Measurements from ENCODE around the gene PDE11A.

DNA sequence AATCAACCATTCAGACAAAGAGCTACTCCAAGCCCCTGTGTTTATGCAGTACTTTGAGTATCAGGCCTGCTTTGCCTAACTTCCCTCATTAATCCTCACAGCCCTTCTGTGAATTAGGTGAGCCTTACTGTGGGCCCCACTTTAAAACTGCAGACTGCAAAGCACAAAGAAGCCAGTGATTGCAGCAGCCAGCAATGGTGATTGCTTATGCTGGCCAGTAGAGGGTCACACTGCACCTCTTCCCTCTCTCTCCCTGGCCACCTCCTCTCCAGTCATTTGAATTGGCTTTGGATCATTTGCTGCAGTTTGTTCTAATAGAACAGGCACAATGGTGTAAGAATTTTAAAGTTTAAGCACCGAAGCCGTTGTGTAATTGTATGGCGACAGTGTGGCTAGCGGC lies 450.1 kb downstream of the PDE11A start:
- TF ChIP-seq POLR2A (IDR thresholded peaks at IDR 0.05), result no peak
- TF ChIP-seq, protein P1, sequence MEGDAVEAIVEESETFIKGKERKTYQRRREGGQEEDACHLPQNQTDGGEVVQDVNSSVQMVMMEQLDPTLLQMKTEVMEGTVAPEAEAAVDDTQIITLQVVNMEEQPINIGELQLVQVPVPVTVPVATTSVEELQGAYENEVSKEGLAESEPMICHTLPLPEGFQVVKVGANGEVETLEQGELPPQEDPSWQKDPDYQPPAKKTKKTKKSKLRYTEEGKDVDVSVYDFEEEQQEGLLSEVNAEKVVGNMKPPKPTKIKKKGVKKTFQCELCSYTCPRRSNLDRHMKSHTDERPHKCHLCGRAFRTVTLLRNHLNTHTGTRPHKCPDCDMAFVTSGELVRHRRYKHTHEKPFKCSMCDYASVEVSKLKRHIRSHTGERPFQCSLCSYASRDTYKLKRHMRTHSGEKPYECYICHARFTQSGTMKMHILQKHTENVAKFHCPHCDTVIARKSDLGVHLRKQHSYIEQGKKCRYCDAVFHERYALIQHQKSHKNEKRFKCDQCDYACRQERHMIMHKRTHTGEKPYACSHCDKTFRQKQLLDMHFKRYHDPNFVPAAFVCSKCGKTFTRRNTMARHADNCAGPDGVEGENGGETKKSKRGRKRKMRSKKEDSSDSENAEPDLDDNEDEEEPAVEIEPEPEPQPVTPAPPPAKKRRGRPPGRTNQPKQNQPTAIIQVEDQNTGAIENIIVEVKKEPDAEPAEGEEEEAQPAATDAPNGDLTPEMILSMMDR (IDR thresholded peaks at IDR 0.05), result no peak
- TF ChIP-seq EP300 (IDR thresholded peaks at IDR 0.05), result no peak
- no peak for TF ChIP-seq POLR2AphosphoS5 (IDR thresholded peaks at IDR 0.05)
